IPS DF 19.7 (cell line): ENCODE results near the gene SAV1.
"Not testable (repeated sequence)": the region's sequence is repeated elsewhere in the genome, so short reads cannot be mapped to it uniquely, and the experiment has no call there.

Experiments used
- DNase-seq: peaks from one replicate; pipeline ENCODE4 v3.0.0-alpha.2; 2013; ENCODE audit warnings: low read depth, low spot score

SAV1 gene

DNA sequence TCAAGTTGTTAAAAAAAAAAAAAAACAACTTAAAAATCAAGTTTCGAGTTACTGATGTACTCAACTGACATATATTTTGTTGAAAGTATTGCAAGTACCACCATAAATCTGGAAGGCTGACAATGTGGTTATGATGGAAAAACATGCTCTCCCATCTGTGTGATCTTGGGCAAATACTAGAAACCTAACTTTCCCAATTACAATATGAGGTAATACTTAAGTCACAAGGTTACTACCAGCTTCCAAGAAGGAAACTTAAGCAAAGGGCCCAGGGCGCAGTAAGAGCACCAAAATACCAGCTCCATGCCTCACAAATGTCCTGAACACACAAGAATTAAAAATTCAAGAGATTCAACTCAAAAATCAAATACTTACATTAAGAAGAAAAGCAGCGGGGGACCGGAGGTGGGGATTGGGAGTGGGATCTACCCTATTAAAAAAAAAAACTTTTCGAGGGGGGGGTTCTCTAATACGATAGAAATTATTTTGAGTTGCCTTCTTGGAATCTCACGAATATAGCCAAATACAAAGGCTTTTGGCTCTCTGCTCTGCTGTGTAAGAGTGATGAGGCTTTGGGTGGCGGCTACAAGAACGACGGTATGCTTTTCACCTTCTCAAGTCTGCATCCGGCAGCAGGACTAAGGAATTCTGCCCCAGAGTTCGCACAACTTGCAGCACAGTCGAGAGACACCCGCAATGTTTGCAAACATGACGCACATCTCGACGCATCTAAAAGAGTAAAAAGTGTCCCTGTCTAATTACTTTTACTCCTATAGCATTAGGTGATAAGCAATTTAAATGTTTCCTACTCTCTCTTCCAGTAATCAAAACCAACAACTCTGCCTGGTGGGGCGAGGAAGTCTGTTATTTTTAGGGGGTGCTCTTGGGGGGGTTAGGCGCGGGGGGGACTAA, 1.1 kb downstream of the SAV1 start:
- DNase-seq = peak; percentile 40

DNA sequence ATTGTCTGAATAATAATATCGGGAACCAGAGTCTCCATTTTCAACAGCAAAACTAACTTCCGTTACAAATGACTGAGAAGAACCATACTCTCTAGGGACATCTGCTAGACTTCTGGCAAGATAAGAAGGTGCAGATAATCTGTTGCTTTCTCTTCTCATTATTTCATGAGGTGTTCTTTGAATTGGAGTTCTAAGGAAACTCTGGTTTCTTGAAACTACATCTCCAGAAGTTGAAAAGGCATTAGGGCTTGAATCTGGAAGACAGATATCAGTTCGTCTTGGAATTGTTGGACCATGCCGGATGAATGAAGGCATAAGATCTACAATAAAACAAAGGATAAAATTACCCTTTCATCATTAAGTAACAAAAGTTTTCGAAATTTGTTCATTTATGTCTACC, 2.8 kb downstream of the SAV1 start:
- not testable (repeated sequence) for DNase-seq

DNA sequence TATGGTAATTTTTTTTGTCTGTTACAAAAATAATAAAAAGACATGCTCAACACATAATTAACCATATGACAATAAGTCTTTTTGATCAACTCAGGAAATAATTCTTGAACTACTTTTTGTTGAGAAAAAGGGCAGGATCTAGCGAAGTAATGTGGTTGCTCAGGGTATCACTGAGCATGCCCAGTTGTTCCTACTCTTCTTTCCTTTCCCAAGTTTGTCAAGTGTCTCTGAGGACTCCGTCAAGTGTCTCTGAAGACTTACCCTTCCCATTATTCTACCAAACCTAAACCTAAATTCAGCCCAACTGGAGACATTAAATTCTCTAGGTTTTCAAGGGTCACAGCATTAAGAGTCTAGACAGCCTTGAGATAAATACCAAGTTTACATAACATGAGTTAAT, 3.5 kb downstream of the SAV1 start:
- DNase-seq = not testable (repeated sequence)

DNA sequence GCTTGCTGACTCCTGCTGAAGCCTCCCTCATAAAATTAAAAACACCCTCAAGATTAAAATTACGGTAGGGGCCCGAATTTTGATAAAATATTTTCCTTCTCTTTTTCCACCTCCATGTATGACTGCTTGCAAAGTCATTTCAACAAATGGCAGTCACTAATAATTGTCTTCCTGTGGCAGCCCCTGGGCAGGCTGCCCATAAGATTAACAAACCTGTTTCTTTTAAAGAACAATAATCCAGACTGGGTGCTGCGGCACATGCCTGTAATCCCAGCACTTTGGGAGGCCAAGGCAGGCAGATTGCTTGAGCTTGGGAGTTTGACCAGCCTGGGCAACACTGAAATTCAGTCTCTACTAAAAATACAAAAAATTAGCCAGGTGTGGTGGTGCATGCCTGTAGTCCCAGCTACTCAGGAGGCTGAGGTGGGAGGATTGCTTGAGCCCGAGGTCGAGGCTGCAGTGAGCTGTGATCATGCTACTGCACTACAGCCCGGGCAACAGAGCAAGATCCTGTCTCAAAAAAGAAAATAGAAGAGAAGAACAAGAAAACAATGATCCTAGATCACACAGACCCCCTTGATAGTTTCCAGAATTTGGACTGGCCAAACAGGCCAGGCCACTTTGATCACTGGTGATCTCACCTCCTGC, 8.7 kb downstream of the SAV1 start:
- DNase-seq = no peak

DNA sequence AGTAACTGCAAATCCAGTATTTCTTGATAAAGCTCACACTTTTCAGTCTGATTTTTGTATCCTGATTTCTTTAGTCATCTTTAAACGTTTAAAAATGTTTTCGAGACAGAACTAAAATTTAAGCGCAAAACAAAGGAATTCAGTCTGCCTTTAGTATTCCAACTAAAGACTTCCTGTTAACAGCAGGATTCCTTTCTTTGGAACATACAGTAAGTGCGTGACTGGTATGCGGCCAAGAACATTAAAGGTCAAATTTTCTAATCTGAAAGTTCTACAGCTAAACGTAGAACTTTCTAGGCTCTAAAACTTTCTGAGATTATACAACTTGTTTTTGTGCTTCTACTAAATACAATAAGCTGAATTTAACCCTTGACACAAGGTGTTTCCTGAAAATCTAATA, 9.9 kb downstream of the SAV1 start:
- peak; percentile 45 for DNase-seq

DNA sequence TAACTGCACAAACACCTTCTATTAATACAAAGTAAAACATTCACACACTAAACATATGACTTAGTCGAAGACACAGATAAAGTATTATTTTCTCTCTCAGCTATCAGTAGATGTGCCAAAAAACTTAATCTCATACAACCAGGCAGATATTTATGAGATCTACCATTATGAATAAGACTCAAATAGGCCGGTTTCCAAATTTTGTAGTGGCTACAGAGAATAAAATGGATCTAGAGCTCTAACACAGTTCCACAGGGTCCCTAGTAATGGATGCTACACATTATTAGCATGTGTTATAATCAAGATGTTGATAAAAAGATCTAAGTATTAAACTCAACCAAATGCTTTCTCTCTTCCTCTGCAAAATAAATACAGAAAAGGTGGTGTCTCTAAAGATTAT, 10.4 kb downstream of the SAV1 start:
- no peak for DNase-seq

DNA sequence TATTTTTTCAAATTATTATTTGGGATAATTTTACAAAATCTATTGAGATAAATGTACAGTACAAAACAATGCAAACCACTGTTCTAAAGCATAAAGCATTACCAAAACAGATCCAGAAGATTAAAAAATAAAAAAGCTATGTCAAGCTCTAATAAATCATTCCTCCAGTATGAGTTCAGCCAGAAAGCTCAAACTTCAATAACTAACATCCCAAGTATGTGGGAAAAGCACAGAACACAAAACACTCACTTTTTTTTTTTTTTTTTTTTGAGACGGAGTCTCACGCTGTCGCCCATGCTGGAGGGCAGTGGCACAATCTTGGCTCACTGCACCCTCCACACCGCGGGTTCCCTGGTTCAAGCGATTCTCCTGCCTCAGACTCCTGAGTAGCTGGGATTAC, 11.3 kb downstream of the SAV1 start:
- DNase-seq = no peak

DNA sequence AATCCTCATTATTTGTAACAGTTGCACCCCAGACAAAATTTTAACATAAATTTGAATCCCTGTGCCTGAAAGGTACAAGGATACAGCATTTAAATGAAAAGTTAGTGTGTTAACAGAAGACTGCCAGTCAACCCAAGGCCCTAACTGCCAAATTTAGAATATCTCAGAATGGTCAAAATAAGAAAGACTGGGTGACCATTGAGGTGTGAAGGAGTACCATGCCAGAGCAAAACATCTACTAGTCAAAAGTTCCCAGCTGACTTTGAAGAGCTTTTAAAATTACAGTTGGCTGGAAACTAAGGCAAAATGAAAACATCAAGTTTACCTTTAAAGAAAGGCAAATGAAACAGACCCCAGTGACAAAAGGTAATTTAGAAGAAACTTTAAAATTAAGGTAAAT, 18.4 kb downstream of the SAV1 start:
- no peak for DNase-seq

DNA sequence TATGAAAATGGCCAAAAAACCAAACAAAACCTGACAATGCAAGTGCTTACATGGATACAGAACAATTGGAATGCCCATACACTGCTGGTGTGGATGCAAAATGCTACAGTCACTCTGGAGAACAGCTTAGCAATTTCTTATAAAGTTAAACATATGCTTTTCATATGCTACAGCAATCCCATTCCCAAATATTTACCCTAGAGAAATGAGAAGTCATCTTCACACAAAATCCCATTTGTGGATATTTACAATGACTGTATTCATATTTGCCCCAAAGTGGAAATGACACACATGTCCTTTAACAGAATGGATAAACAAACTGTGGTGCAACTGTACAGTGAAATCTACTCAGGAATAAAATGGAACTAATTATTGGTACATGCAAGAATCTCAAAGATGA, 20.4 kb downstream of the SAV1 start:
- DNase-seq = no peak

DNA sequence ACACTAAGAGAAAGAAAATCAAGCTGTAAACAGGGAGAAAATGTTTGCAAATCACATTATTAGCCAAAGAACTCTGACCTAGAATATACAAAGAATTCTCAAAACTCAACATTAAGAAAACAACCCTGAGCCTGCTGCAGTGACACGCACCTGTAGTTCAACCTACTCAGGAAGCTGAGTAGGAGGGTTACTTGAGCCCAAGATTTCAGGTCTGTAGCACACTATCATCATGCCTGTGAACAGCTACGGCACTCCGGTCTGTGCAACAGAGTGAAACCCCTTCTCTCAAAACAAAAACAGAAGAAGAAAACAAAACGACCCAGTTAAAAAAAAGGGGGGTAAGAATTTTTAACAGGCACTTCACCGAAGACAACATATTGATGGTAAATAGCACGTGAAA, 20.8 kb downstream of the SAV1 start:
- no peak for DNase-seq

DNA sequence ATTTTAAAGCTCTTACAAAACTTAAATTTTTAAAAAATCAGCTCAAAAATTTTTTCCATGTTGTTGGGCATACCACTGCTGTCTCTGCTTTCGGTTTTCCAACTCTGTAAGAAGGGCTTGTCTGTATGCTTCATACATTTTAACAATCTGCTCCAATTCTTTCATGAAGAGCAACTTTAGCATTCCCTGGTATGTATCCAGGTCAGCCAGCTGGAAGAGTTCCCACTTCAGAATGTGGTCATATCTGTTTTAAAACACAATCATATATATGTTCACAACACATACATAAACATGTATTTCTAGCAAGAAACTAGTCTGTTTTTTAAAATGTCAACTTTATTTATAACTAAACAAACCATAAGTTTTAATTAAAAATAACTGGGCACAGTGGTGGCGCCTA, 33.0 kb downstream of the SAV1 start:
- DNase-seq = no peak

DNA sequence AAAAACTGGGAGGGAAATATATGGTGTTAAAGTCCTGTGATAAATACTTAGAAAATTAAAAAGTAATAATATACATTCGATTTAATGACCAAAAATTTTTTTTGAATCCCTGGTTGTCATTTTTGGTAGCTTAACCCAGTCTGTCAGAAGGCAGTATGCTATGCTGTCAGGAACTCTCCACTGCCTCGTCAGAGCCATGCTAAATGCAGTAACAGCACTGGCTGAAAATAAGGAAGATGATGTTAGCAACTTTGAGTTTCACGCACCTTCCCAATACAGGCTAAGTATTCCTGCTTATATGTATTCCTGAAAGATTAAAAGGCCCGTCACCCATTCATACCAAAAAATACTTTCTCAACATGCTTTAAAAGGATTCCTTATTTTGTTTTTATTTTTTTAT, 34.2 kb downstream of the SAV1 start:
- DNase-seq = no peak

DNA sequence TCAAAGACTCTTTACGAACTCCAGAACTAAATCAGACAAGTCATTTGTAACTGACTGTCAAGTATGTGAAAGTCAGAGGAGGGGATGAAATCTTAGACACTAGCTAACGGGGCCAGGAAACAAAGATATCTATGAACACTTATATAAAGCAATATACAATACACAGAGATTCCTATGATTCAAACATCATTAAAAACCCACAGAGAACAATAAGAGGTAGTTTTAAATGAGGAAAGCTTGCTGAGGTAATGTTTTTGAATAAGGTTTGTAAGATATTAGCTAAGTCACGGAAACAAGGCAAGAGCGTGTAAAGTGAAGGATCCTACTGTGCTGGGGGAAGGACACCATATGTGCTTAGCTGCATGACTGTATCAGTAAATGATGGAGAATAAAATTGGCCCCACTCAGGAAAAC, 36.7 kb downstream of the SAV1 start:
- no peak for DNase-seq

DNA sequence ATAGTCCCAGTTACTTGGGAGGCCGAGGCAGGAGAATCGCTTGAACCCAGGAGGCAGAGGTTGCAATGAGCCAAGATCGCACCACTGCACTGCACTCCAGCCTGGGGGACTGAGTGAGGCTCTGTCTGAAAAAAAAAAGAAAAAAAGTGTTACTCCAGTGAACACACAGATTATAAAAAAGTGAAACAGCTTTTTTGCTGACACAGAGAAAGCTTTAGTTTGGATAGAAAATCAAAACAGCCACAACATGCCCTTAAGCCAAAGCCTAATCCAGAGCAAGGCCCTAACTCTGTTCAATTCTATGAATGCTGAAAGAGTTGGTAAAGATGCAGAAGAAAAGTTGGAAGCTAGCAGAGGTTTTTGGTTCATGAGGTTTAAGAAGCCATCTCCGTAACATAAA, 43.2 kb downstream of the SAV1 start:
- DNase-seq = not testable (repeated sequence)

DNA sequence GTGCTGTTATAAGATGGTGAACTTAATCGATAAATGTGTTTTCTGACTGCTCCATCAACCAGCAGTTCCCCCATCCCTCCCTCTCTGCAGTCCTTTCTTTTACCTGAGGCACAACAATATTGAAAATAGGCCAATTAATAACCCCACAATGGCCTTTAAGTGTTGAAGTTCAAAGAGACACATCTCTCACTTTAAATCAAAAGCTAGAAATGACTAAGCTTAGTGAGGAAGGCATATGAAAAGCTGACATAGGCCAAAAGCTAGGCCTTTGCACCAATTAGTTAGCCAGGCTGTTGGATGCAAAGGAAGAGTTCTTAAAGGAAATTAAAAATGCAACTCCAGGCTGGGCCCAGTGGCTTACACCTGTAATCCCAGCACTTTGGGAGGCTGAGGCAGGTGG, 43.7 kb downstream of the SAV1 start:
- no peak for DNase-seq

DNA sequence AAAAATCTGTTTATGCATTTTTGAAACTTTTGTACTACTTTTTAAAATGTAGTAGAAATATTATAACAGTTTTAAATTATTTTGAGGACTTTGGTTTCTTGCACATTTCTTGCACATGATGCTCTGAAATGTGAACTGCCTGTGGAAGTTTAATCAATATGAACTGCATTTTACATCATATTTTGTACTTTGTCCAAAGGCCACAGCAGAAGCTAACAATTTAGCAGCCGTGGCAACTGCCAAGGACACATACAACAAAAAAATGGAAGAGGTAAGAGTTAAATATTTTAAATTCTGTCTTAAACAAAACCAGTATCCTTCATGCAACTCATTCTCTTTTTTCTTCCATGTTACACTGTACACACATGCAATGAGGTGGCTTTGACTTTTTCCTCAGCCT, 45.1 kb downstream of the SAV1 start:
- DNase-seq = no peak

DNA sequence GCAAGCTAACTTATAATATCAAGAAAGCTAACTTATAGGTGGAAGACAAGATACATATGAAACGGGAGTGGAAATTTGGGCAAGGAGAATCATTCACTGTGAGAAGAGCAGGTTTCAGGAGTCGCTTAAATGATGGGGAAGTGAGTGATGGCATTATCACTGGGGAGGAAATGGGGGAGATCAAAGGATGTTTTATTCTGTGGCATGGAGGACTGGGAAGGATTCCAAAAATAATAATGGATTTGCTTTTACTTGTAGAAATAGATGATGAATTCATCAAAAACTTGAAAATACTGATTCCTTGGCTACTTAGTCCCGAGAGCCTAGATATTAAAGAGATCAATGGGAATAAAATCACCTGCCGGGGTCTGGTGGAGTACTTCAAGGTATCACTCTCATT, 47.8 kb downstream of the SAV1 start:
- no peak for DNase-seq

DNA sequence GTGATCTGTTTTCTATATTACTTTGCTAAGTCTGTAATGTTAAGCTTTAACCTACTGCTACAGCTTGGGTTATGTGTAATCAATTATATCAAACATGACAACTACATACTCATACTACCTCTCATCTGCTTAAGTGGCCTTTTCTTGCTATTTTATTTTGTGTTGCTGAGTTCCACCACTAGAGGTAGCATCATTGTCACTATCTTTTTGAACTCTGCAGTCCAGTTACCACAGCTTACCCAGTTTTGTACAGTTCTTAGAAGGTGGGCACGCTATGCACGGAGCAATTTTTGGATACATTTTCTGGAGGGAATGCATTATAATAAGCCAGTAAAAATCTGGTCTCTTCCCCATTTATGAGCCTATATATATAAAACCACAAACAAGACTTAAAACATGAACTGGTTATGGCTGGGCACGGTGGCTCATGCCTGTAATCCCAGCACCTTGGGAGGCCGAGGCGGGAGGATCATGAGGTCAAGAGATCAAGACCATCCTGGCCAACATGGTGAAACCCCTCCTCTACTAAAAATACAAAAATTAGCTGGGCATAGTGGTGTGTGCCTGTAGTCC, 48.5 kb downstream of the SAV1 start:
- DNase-seq = no peak

DNA sequence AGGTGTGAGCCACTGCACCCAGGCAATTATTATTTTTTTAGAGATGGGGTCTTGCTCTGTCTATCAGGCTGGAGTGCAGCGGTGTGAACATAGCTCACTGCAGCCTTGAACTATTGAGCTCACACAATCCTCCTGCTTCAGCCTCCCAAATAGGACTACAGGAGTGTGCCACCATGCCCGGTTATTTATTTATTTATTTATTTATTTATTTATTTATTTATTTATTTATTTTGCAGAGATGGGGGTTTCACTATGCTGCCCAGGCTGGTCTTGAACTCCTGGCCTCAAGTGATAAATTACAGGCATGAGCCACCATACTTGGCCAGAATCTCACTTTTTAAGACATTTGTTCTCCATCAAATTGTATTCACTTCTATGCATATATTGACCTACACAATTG, 51.8 kb downstream of the SAV1 start:
- no peak for DNase-seq

DNA sequence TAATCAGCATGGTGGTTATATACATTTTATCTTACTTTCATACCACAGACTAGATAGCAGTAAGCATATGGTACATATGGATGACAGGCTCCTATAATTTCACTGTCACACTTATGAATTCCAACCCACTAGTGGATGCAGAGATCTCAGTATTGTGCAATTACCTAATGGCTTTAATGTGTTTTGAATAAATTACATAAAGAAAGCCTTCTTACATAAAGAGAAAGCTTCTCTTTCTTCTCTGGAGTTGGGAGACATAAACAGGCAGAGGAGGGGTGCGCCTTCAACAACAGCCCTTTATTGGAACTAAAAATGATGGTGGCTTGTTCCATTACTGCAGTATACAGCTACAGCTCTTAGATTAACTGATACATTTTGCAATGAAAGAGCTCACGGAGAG, 52.6 kb downstream of the SAV1 start:
- DNase-seq = no peak

DNA sequence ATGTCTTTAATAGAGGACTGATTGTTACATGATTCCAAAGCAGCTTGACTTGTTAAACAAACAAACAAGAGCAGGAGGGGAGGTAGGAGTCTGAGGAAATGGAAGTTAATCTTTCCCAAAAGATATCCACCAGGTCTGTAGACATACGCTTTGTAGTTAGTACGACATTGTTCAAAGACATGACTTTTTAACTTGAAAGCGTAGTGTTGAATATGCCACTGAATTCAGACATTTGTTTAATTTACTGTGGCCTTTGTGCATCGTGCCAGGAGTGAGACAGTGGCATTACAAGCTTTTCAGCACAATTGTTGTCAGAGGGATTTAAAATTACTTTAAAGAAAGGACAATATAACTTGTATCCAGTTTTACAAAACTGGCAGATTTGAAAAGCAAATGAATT, 53.0 kb downstream of the SAV1 start:
- DNase-seq = no peak

DNA sequence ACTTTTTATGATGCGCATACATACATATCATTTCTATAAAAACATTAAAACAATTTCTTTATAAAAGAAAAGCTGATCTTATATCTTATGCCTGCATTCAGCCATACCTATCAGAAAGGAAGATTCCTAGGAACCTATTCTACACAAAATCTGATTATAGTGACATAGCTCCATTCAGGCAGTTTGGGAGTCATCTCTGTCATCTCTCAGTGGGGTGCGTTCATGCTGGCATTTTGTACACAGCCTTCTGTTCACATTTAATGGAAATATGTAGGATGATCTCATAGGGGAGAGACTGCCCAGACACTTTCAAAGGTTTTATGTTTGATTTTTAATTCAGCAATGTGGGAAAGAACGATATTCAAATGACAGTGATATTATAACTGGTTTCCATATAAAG, 55.3 kb downstream of the SAV1 start:
- no peak for DNase-seq

DNA sequence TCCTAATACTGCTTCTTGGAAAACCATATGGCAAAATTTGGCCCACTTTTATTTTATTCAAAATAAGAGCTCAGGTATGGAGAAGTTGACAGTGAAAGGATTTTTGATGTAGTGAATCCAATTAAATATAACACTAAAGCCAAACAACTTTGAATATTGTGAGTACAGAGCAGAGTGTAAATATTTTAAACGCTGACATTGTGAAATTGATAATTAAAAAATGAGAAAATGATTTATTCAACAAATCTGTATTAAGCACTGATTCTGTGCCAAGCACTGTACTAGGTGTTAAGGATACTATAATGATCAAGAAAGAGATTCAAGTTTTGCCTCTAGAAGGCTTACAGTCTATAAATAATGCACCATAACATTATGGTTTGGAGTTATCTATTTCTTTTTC, 57.6 kb downstream of the SAV1 start:
- DNase-seq = no peak
